ENCODE measurements around the gene LHX3. TPM values are rescaled to one million over a fixed set of nuclear protein-coding genes. Genes with fewer than 3 reads are reported as not detected.
"Not testable (repeated sequence)": the region's sequence is repeated elsewhere in the genome, so short reads cannot be mapped to it uniquely, and the experiment has no call there.

LHX3 gene
- total and polyA plus RNA-seq, 2 donors (not counting 1 experiment from before 2014, with no cell fraction given), result 0.07 to 0.30 TPM

DNA sequence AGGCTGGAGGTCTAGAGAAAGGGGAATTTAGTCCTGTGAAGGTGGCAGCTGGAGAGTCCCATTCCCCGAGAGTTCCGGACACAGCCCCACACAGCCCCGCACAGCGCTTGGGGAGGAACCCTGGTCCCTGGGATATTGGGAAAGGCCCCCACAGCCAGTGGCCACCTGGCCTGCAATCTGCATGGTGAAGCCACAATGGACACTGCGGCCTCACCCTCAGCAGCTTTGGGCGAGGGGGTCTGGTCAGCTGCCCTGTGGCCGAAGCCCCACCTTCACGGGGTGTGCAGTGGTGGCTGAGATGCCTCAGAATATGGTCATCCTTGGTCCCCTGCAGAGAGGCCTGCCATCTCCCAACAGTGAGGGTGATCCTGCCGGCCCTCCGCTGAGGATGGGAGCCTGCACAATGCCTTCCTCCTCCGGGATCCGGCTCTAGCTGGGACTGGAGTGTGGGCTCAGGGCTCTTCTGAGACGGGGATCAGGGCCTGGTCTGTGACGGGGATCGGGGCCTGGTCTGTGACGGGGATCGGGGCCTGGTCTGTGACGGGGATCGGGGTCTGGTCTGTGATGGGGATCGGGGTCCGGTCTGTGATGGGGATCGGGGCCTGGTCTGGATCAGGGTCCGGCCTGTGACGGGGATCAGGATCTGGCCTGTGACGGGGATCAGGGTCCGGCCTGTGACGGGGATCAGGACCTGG, 52.9 kb downstream of the LHX3 start:
- H3K27me3 ChIP-seq (replicated peaks in 1 of 4; ENCODE audit: control extremely low read depth in 1 of 4, control insufficient read depth in 3 of 4, insufficient read depth in 4 of 4, low read length in 3 of 4), result peaks cover 0 to 13% (median 3%) of the 10 kb centered on the region in 4 experiments
- H3K4me3 Mint-ChIP-seq, result no peak overlapping the region
- ChIA-PET POLR2A (no interaction called here), CTCF (no interaction called here)
- H3K27ac Mint-ChIP-seq, result no peak overlapping the region
- 96% methylated on average over 25 of the region's 27 CpGs for WGBS (ENCODE audit: insufficient coverage)
- H2AFZ ChIP-seq (ENCODE audit: insufficient read depth, low read depth, low read length, poor library complexity, severe bottlenecking), result no peak overlapping the region
- peaks cover 0 to 7% (median 0%) of the 10 kb centered on the region in 3 donors for H3K9me3 ChIP-seq (ENCODE audit: control extremely low read depth in 1 of 3, control insufficient read depth in 2 of 3, insufficient read depth in 1 of 3, low read length in 2 of 3)
- H3K9ac ChIP-seq (ENCODE audit: low read length), result no peak overlapping the region
- no peaks in the 10 kb centered on the region for H3K36me3 ChIP-seq (replicated peaks in 1 of 2; ENCODE audit: control extremely low read depth in 1 of 2, control insufficient read depth in 1 of 2, extremely low read depth in 1 of 2, insufficient read depth in 2 of 2, low read length in 1 of 2)
- no peaks in the 10 kb centered on the region for H3K4me1 ChIP-seq (ENCODE audit: control insufficient read depth in 2 of 2, insufficient read depth in 2 of 2, low read length in 2 of 2)
- H3K4me2 ChIP-seq (replicated peaks; ENCODE audit: low read depth, low read length, poor library complexity, severe bottlenecking), result no peak overlapping the region
- no peaks in the 10 kb centered on the region for H3K9me3 Mint-ChIP-seq (ENCODE audit: insufficient read depth)
- no peaks in the 10 kb centered on the region for H3K4me1 Mint-ChIP-seq
- H3K27ac ChIP-seq (ENCODE audit: low read length in 2 of 2), result no peak overlapping the region
- ATAC-seq (ENCODE audit: low read depth) (no peak), DNase-seq (no peak)
- intact Hi-C loops (cut with micrococcal nuclease), result no loop called here
- peaks cover 10% of the 10 kb centered on the region for H3K27me3 Mint-ChIP-seq
- H3K4me3 ChIP-seq (ENCODE audit: control extremely low read depth in 1 of 5, extremely low read depth in 1 of 5, insufficient read depth in 1 of 5, low read depth in 2 of 5, low read length in 4 of 5), result no peak overlapping the region
- no peaks in the 10 kb centered on the region for H3K79me2 ChIP-seq (ENCODE audit: control insufficient read depth, insufficient read depth, low read length)
- no peak for TF ChIP-seq EZH2 (IDR thresholded peaks at IDR 0.05; ENCODE audit: borderline replicate concordance, insufficient read depth, low read depth, low read length, poor library complexity, severe bottlenecking)
- TF ChIP-seq, protein P1, sequence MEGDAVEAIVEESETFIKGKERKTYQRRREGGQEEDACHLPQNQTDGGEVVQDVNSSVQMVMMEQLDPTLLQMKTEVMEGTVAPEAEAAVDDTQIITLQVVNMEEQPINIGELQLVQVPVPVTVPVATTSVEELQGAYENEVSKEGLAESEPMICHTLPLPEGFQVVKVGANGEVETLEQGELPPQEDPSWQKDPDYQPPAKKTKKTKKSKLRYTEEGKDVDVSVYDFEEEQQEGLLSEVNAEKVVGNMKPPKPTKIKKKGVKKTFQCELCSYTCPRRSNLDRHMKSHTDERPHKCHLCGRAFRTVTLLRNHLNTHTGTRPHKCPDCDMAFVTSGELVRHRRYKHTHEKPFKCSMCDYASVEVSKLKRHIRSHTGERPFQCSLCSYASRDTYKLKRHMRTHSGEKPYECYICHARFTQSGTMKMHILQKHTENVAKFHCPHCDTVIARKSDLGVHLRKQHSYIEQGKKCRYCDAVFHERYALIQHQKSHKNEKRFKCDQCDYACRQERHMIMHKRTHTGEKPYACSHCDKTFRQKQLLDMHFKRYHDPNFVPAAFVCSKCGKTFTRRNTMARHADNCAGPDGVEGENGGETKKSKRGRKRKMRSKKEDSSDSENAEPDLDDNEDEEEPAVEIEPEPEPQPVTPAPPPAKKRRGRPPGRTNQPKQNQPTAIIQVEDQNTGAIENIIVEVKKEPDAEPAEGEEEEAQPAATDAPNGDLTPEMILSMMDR (IDR thresholded peaks at IDR 0.05), result no peak
- no peaks in the 10 kb centered on the region for H4K20me1 ChIP-seq (ENCODE audit: control insufficient read depth, insufficient read depth, low read length, poor library complexity, severe bottlenecking)

DNA sequence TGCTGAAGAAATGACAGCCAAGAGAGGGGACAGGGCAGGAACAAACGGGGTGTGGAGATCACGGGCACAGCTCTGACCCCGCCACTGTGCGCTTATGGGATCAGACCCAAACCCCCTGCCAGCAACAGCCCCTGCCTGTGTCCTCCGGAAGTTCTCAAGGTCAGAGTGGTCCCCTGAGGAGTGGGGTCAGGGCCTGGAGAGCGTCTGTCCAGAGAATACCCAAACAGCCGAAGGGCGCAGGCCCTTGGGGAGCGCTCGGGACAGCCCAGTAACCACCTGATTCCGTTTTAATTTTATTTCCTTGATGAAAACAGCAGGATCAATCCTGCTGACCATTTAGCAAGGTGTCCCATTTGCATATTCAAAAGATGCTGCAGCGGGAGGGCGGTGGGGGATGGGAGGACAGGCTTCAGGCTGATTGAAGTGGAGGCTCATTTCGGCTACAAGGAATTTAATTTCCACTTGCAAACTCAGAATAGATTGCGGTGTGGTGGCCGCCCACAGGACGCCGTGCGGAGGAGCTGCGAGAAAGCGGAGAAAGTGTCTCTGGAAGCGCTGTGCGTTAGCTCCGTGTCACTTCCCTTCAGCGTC, 53.6 kb downstream of the LHX3 start:
- Histone ChIP-seq H3K79me2 (ENCODE audit: control insufficient read depth, insufficient read depth, low read length) (no peaks in the 10 kb centered on the region), H2AFZ (ENCODE audit: insufficient read depth, low read depth, low read length, poor library complexity, severe bottlenecking) (no peak overlapping the region), H4K20me1 (ENCODE audit: control insufficient read depth, insufficient read depth, low read length, poor library complexity, severe bottlenecking) (no peaks in the 10 kb centered on the region), H3K9me3 (ENCODE audit: control extremely low read depth in 1 of 3, control insufficient read depth in 2 of 3, insufficient read depth in 1 of 3, low read length in 2 of 3) (peaks cover 0 to 7% (median 0%) of the 10 kb centered on the region in 3 donors), H3K27me3 (replicated peaks in 1 of 4; ENCODE audit: control extremely low read depth in 1 of 4, control insufficient read depth in 3 of 4, insufficient read depth in 4 of 4, low read length in 3 of 4) (peaks cover 0 to 18% (median 3%) of the 10 kb centered on the region in 4 experiments), H3K4me2 (replicated peaks; ENCODE audit: low read depth, low read length, poor library complexity, severe bottlenecking) (no peak overlapping the region), H3K4me1 (ENCODE audit: control insufficient read depth in 2 of 2, insufficient read depth in 2 of 2, low read length in 2 of 2) (no peaks in the 10 kb centered on the region), H3K36me3 (replicated peaks in 1 of 2; ENCODE audit: control extremely low read depth in 1 of 2, control insufficient read depth in 1 of 2, extremely low read depth in 1 of 2, insufficient read depth in 2 of 2, low read length in 1 of 2) (no peaks in the 10 kb centered on the region), H3K4me3 (ENCODE audit: control extremely low read depth in 1 of 5, extremely low read depth in 1 of 5, insufficient read depth in 1 of 5, low read depth in 2 of 5, low read length in 4 of 5) (no peak overlapping the region), H3K27ac (ENCODE audit: low read length in 2 of 2) (no peak overlapping the region), H3K9ac (ENCODE audit: low read length) (no peak overlapping the region)
- peaks cover 13% of the 10 kb centered on the region for H3K27me3 Mint-ChIP-seq
- no peaks in the 10 kb centered on the region for H3K4me1 Mint-ChIP-seq
- POLR2A ChIA-PET, result no interaction called here
- intact Hi-C loops (cut with micrococcal nuclease), result no loop called here
- ATAC-seq (ENCODE audit: low read depth) (no peak), DNase-seq (no peak)
- no peaks in the 10 kb centered on the region for H3K9me3 Mint-ChIP-seq (ENCODE audit: insufficient read depth)
- TF ChIP-seq, protein P1 (IDR thresholded peaks at IDR 0.05), result no peak
- no peak for TF ChIP-seq EZH2 (IDR thresholded peaks at IDR 0.05; ENCODE audit: borderline replicate concordance, insufficient read depth, low read depth, low read length, poor library complexity, severe bottlenecking)
- CTCF ChIA-PET, result no interaction called here
- H3K4me3 Mint-ChIP-seq, result no peak overlapping the region
- 63% methylated on average over 25 of the region's 25 CpGs for WGBS (ENCODE audit: insufficient coverage)
- H3K27ac Mint-ChIP-seq, result no peak overlapping the region

GRCh38 chr9:136150664-136151213, 54.2 kb downstream of the LHX3 start:
- intact Hi-C loops (cut with micrococcal nuclease); H3K9ac ChIP-seq (ENCODE audit: low read length); H3K4me2 ChIP-seq (replicated peaks; ENCODE audit: low read depth, low read length, poor library complexity, severe bottlenecking); H3K27ac Mint-ChIP-seq; H4K20me1 ChIP-seq (ENCODE audit: control insufficient read depth, insufficient read depth, low read length, poor library complexity, severe bottlenecking); POLR2A ChIA-PET; CTCF ChIA-PET; H2AFZ ChIP-seq (ENCODE audit: insufficient read depth, low read depth, low read length, poor library complexity, severe bottlenecking); H3K4me1 Mint-ChIP-seq; H3K4me1 ChIP-seq (ENCODE audit: control insufficient read depth in 2 of 2, insufficient read depth in 2 of 2, low read length in 2 of 2); H3K79me2 ChIP-seq (ENCODE audit: control insufficient read depth, insufficient read depth, low read length); H3K9me3 Mint-ChIP-seq (ENCODE audit: insufficient read depth); H3K4me3 Mint-ChIP-seq; H3K4me3 ChIP-seq (ENCODE audit: control extremely low read depth in 1 of 5, extremely low read depth in 1 of 5, insufficient read depth in 1 of 5, low read depth in 2 of 5, low read length in 4 of 5); H3K36me3 ChIP-seq (replicated peaks in 1 of 2; ENCODE audit: control extremely low read depth in 1 of 2, control insufficient read depth in 1 of 2, extremely low read depth in 1 of 2, insufficient read depth in 2 of 2, low read length in 1 of 2); H3K9me3 ChIP-seq (ENCODE audit: control extremely low read depth in 1 of 3, control insufficient read depth in 2 of 3, insufficient read depth in 1 of 3, low read length in 2 of 3); ATAC-seq (ENCODE audit: low read depth); H3K27ac ChIP-seq (ENCODE audit: low read length in 2 of 2); DNase-seq: not testable (repeated sequence)
- peaks cover 18% of the 10 kb centered on the region for H3K27me3 Mint-ChIP-seq
- H3K27me3 ChIP-seq (replicated peaks in 1 of 4; ENCODE audit: control extremely low read depth in 1 of 4, control insufficient read depth in 3 of 4, insufficient read depth in 4 of 4, low read length in 3 of 4), result peaks cover 0 to 23% (median 3%) of the 10 kb centered on the region in 4 experiments
- WGBS (ENCODE audit: insufficient coverage), result 91% methylated on average over 7 of the region's 7 CpGs

Measured in B cell (primary cell).